Stimulated activated CD8-positive, alpha-beta memory T cell treated with anti-CD3 and anti-CD28 coated beads, Interleukin-7, amount 100 ng/mL, for 4 hours (primary cell): Measurements from ENCODE around the gene PACRG.

Experiments used
- DNase-seq, 2 donors: peaks; one replicate each; pipeline ENCODE4 v3.0.0-alpha.2; 2020; ENCODE audit warnings: low read depth in 2 of 2

Gene PACRG

GRCh38 chr6:163333701-163334663 lies 606.2 kb downstream of the PACRG start:
- no peak for DNase-seq

GRCh38 chr6:163335056-163335455 lies 607.3 kb downstream of the PACRG start:
- no peak for DNase-seq

- DNase-seq, result no peak
Measured at GRCh38 chr6:163335671-163336545, 608.1 kb downstream of the PACRG start.

- DNase-seq, result no peak
Measured at GRCh38 chr6:163336961-163337360, 609.2 kb downstream of the PACRG start.

GRCh38 chr6:163337958-163338357 lies 610.2 kb downstream of the PACRG start:
- no peak for DNase-seq

GRCh38 chr6:163338671-163339405 lies 611.1 kb downstream of the PACRG start:
- DNase-seq, result no peak

GRCh38 chr6:163339466-163339865 lies 611.7 kb downstream of the PACRG start:
- DNase-seq, result no peak

- DNase-seq, result no peak
Measured at GRCh38 chr6:163340201-163340887, 612.6 kb downstream of the PACRG start.

GRCh38 chr6:163341224-163342061 lies 613.7 kb downstream of the PACRG start:
- no peak for DNase-seq

- no peak for DNase-seq
Measured at GRCh38 chr6:163342571-163343539, 615.1 kb downstream of the PACRG start.

GRCh38 chr6:163343609-163344008 lies 615.8 kb downstream of the PACRG start:
- DNase-seq, result no peak

GRCh38 chr6:163344411-163344810 lies 616.6 kb downstream of the PACRG start:
- DNase-seq, result no peak

- no peak for DNase-seq
Measured at GRCh38 chr6:163345931-163346330, 618.2 kb downstream of the PACRG start.

- DNase-seq, result no peak
Measured at GRCh38 chr6:163346497-163346961, 618.8 kb downstream of the PACRG start.

GRCh38 chr6:163347021-163347446 lies 619.3 kb downstream of the PACRG start:
- no peak for DNase-seq

- DNase-seq, result no peak
Measured at GRCh38 chr6:163348789-163349680, 621.3 kb downstream of the PACRG start.

- no peak for DNase-seq
Measured at GRCh38 chr6:163349696-163350095, 621.9 kb downstream of the PACRG start.

GRCh38 chr6:163351013-163351412 lies 623.2 kb downstream of the PACRG start:
- no peak for DNase-seq
